ENCODE results near the gene ACR.
"Not testable (repeated sequence)": the region's sequence is repeated elsewhere in the genome, so short reads cannot be mapped to it uniquely, and the experiment has no call there.

Gene ACR

DNA sequence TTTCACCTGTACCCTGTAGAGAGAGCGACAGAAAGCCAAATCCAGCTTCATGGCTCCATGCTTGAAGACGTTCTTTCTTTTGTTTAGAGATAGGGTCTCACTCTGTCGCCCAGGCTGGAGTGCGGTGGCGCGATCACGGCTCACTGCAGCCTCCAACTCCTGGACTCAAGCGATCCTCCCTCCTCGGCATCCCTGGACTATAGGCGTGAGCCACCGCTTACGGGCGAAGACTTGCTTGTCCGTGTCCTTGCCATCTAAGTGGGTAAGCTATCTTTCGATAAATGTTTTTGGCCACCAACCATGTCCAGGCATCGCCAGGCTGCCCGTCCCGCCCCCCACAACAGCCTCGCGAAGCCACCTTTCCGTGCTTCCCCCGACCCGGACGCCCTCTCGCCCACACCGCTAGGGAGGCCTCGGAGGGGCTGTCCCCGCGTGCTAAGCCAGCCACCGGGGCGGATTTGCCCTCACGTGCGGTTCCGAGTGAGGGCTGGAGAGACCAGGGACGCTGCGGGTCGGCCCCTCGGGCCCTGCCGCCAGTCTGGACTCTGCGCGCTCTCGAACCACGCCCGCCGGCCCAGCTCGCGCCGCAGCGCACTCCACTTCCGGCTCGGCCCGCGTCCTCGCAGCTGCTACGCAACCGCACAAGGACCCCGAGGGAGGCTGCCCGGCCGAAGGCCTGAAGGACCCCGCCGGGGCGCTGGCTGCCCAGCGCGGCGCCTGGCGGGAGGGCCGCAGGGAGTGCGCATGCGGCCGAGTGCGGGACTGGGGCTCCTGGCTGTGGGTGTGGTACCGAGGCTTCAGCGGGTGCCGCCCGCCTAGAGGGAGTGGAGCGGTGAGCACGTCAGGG is 45.3 kb downstream of the ACR start, which contains the start of gene RABL2B:
TSS of gene RABL2B (minus strand) at position 604 of the 847 bp plus-strand sequence. CDS start 1,342 bp downstream, outside the sequence.
- peak; percentile 87 for DNase-seq

DNA sequence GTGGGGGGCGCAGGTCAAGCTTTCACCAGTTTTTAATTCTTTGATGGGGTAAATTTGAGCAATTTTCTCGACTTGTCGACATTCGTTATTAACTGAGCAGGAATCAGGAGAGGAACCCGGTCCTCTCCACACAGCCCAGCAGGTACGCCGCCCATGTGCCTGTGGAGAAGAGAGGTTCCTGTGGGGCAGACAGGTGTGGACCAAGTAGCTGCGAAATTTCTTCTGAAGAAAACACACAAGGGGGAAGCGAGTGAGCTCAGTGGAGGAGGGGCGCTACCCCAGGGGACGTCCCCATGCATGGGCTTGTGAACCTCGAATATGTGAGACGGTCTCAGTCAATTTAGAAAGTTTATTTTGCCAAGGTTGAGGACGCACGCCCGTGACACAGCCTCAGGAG is 45.9 kb downstream of the ACR start:
- DNase-seq, result not testable (repeated sequence)

DNA sequence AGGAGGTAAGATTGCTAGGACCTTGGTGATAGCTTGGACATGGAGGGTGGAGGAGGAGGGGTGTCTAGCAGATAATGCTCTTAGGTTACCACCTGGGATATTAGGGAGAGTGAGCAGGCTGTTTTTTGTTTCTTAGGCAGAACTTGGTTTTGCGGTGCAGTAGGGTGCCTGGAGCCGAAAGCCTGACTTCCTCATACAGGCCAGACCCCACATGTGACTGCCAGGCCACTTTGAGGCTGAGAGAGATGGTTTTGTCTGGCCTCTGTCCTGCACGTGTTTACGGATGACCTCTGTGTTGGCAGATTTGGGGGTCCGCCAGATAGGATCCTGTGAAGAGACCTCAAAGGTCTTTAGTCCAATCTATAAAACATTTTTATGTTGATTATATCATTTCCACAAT is 47.3 kb downstream of the ACR start:
- DNase-seq, result not testable (repeated sequence)

DNA sequence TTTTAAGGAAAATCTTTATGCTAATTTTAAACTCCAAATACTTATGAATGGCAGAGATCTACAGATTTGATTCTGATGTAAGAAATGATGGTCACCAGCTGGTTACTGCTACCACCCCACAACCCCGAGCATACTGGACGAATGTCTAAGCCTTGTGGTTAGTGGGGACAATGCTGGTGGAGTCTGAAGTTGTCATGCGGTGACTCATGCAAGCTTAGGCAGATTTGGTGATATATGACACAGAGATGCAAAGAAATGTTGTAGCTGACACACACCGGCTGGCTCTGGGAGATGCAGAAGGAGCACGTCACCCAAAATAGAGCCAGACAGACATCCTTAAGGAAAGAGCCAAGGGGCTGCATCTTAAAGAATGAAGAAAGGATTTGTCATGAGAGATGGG is 48.9 kb downstream of the ACR start:
- DNase-seq, result not testable (repeated sequence)
